ENCODE data around the gene IKZF1.

The IKZF1 gene

DNA sequence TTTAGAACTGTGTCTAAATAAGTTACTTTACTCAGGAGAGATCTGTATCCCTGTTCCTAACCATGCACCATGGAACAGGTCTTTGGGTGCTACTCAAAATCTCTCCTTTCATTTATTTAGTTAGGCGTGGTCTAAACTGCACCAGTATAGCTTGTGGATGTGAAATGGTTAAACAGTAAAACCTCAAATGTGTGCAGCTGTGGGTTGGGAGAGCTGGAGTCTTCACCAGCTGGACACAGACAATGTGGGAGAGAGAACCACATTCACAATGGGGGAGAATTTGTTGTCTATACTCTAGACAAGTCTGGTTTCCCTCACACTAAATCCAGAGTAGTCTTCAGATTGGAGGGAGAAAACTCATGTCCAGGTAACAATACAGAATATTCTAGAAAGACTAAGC, 31.2 kb upstream of the IKZF1 start:
- no peaks in the 10 kb centered on the region for H3K4me1 ChIP-seq (ENCODE audit: control insufficient read depth in 1 of 2, insufficient read depth in 2 of 2, low read length in 2 of 2)
- no peaks in the 10 kb centered on the region for H3K27me3 ChIP-seq (ENCODE audit: insufficient read depth, low read length)
- no peak overlapping the region for H4K12ac ChIP-seq (ENCODE audit: low read depth, low read length)
- DNase-seq: no peak
- no peak overlapping the region for H3K27ac ChIP-seq (ENCODE audit: low read depth, low read length)
- no peak overlapping the region for H2BK5ac ChIP-seq (ENCODE audit: low read depth, low read length, poor library complexity)
- H3K36me3 ChIP-seq (ENCODE audit: control insufficient read depth in 1 of 2, insufficient read depth in 2 of 2, low read length in 2 of 2): no peaks in the 10 kb centered on the region
- H3K4ac ChIP-seq (ENCODE audit: low read depth, low read length): no peak overlapping the region
- no peaks in the 10 kb centered on the region for H3K79me1 ChIP-seq (ENCODE audit: low read length)
- H4K8ac ChIP-seq (ENCODE audit: low read depth, low read length): no peak overlapping the region
- H3K4me3 ChIP-seq (ENCODE audit: low read depth, low read length): no peak overlapping the region
- no peak overlapping the region for H3K18ac ChIP-seq (ENCODE audit: low read length)
- no peak overlapping the region for H2BK12ac ChIP-seq (ENCODE audit: low read length)
- WGBS (ENCODE audit: extremely low coverage, insufficient coverage, insufficient read length): no CpG with 5 or more reads among the region's 1 CpG
- H2AK5ac ChIP-seq (ENCODE audit: low read length): no peak overlapping the region
- no peak overlapping the region for H3K14ac ChIP-seq (ENCODE audit: low read length)
- no peak overlapping the region for H4K91ac ChIP-seq (ENCODE audit: low read depth, low read length)
- no peak overlapping the region for H3K4me2 ChIP-seq (ENCODE audit: low read length)
- no peak overlapping the region for H3K9ac ChIP-seq (ENCODE audit: low read length)
- H2AFZ ChIP-seq (ENCODE audit: insufficient read depth, low read length, poor library complexity): no peak overlapping the region
- no peak overlapping the region for H3K23ac ChIP-seq (ENCODE audit: low read length)
- H2BK120ac ChIP-seq (ENCODE audit: insufficient read depth, low read length, poor library complexity): no peak overlapping the region
- H3K9me3 ChIP-seq (ENCODE audit: insufficient read depth, low read depth, low read length): no peaks in the 10 kb centered on the region
- H3K79me2 ChIP-seq (ENCODE audit: control insufficient read depth, insufficient read depth, low read length, poor library complexity): no peaks in the 10 kb centered on the region

GRCh38 chr7:50273870-50274269, 30.6 kb upstream of the IKZF1 start:
- no peak overlapping the region for H3K9ac ChIP-seq (ENCODE audit: low read length)
- no peak overlapping the region for H3K23ac ChIP-seq (ENCODE audit: low read length)
- H4K8ac ChIP-seq (ENCODE audit: low read depth, low read length): no peak overlapping the region
- H3K79me2 ChIP-seq (ENCODE audit: control insufficient read depth, insufficient read depth, low read length, poor library complexity): no peaks in the 10 kb centered on the region
- H3K4ac ChIP-seq (ENCODE audit: low read depth, low read length): no peak overlapping the region
- no peak overlapping the region for H2BK120ac ChIP-seq (ENCODE audit: insufficient read depth, low read length, poor library complexity)
- H2BK5ac ChIP-seq (ENCODE audit: low read depth, low read length, poor library complexity): no peak overlapping the region
- H3K36me3 ChIP-seq (ENCODE audit: control insufficient read depth in 1 of 2, insufficient read depth in 2 of 2, low read length in 2 of 2): no peaks in the 10 kb centered on the region
- H4K12ac ChIP-seq (ENCODE audit: low read depth, low read length): no peak overlapping the region
- no peaks in the 10 kb centered on the region for H3K9me3 ChIP-seq (ENCODE audit: insufficient read depth, low read depth, low read length)
- no peak for DNase-seq
- no peak overlapping the region for H2AFZ ChIP-seq (ENCODE audit: insufficient read depth, low read length, poor library complexity)
- no peaks in the 10 kb centered on the region for H3K27me3 ChIP-seq (ENCODE audit: insufficient read depth, low read length)
- no peak overlapping the region for H3K4me3 ChIP-seq (ENCODE audit: low read depth, low read length)
- H3K27ac ChIP-seq (ENCODE audit: low read depth, low read length): no peak overlapping the region
- no peak overlapping the region for H3K4me2 ChIP-seq (ENCODE audit: low read length)
- H3K4me1 ChIP-seq (ENCODE audit: control insufficient read depth in 1 of 2, insufficient read depth in 2 of 2, low read length in 2 of 2): no peaks in the 10 kb centered on the region
- WGBS (ENCODE audit: extremely low coverage, insufficient coverage, insufficient read length): no CpG with 5 or more reads among the region's 1 CpG
- H3K79me1 ChIP-seq (ENCODE audit: low read length): no peaks in the 10 kb centered on the region
- no peak overlapping the region for H3K14ac ChIP-seq (ENCODE audit: low read length)
- H3K18ac ChIP-seq (ENCODE audit: low read length): no peak overlapping the region
- H2BK12ac ChIP-seq (ENCODE audit: low read length): no peak overlapping the region
- H2AK5ac ChIP-seq (ENCODE audit: low read length): no peak overlapping the region
- H4K91ac ChIP-seq (ENCODE audit: low read depth, low read length): no peak overlapping the region

DNA sequence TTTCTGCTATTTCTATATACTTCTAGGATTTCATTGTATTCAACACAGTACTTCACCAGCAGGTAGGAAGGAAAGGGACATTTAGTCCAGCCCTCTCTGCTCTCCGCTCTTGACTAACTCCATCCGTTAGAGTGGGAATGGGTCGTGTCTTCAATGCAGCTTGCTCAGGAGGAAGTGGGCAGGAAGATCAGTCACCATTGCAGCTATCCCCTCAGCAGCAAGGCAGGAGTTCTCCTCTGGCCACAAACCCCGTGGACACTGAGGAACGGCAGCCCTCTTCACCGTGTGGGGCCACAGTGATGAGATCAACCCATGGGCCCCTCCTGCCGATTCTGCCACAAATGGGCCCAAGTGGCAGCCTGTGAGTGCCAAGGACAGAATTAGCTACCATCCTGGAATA, 30.2 kb upstream of the IKZF1 start:
- no peak overlapping the region for H4K8ac ChIP-seq (ENCODE audit: low read depth, low read length)
- H3K23ac ChIP-seq (ENCODE audit: low read length): no peak overlapping the region
- H3K79me2 ChIP-seq (ENCODE audit: control insufficient read depth, insufficient read depth, low read length, poor library complexity): no peaks in the 10 kb centered on the region
- no peak overlapping the region for H2BK12ac ChIP-seq (ENCODE audit: low read length)
- no peak overlapping the region for H3K18ac ChIP-seq (ENCODE audit: low read length)
- H3K4me3 ChIP-seq (ENCODE audit: low read depth, low read length): no peak overlapping the region
- H3K4me1 ChIP-seq (ENCODE audit: control insufficient read depth in 1 of 2, insufficient read depth in 2 of 2, low read length in 2 of 2): no peaks in the 10 kb centered on the region
- H3K27me3 ChIP-seq (ENCODE audit: insufficient read depth, low read length): no peaks in the 10 kb centered on the region
- no peak overlapping the region for H3K14ac ChIP-seq (ENCODE audit: low read length)
- no peaks in the 10 kb centered on the region for H3K9me3 ChIP-seq (ENCODE audit: insufficient read depth, low read depth, low read length)
- no peaks in the 10 kb centered on the region for H3K36me3 ChIP-seq (ENCODE audit: control insufficient read depth in 1 of 2, insufficient read depth in 2 of 2, low read length in 2 of 2)
- no peak overlapping the region for H4K91ac ChIP-seq (ENCODE audit: low read depth, low read length)
- H3K4ac ChIP-seq (ENCODE audit: low read depth, low read length): no peak overlapping the region
- no peak for DNase-seq
- H2BK120ac ChIP-seq (ENCODE audit: insufficient read depth, low read length, poor library complexity): no peak overlapping the region
- H4K12ac ChIP-seq (ENCODE audit: low read depth, low read length): no peak overlapping the region
- no CpG with 5 or more reads among the region's 7 CpGs for WGBS (ENCODE audit: extremely low coverage, insufficient coverage, insufficient read length)
- no peaks in the 10 kb centered on the region for H3K79me1 ChIP-seq (ENCODE audit: low read length)
- H2AFZ ChIP-seq (ENCODE audit: insufficient read depth, low read length, poor library complexity): no peak overlapping the region
- H3K27ac ChIP-seq (ENCODE audit: low read depth, low read length): no peak overlapping the region
- no peak overlapping the region for H2BK5ac ChIP-seq (ENCODE audit: low read depth, low read length, poor library complexity)
- H3K4me2 ChIP-seq (ENCODE audit: low read length): no peak overlapping the region
- no peak overlapping the region for H2AK5ac ChIP-seq (ENCODE audit: low read length)
- H3K9ac ChIP-seq (ENCODE audit: low read length): no peak overlapping the region

- H3K79me2 ChIP-seq (ENCODE audit: control insufficient read depth, insufficient read depth, low read length, poor library complexity): no peaks in the 10 kb centered on the region
- no peaks in the 10 kb centered on the region for H3K4me1 ChIP-seq (ENCODE audit: control insufficient read depth in 1 of 2, insufficient read depth in 2 of 2, low read length in 2 of 2)
- no peaks in the 10 kb centered on the region for H3K27me3 ChIP-seq (ENCODE audit: insufficient read depth, low read length)
- no peak overlapping the region for H3K9ac ChIP-seq (ENCODE audit: low read length)
- no peak overlapping the region for H2AK5ac ChIP-seq (ENCODE audit: low read length)
- no peak overlapping the region for H3K4ac ChIP-seq (ENCODE audit: low read depth, low read length)
- H3K18ac ChIP-seq (ENCODE audit: low read length): no peak overlapping the region
- H3K14ac ChIP-seq (ENCODE audit: low read length): no peak overlapping the region
- no peak overlapping the region for H4K12ac ChIP-seq (ENCODE audit: low read depth, low read length)
- DNase-seq: no peak
- H3K4me2 ChIP-seq (ENCODE audit: low read length): no peak overlapping the region
- no peak overlapping the region for H2BK5ac ChIP-seq (ENCODE audit: low read depth, low read length, poor library complexity)
- WGBS (ENCODE audit: extremely low coverage, insufficient coverage, insufficient read length): no CpG with 5 or more reads among the region's 4 CpGs
- H3K79me1 ChIP-seq (ENCODE audit: low read length): no peaks in the 10 kb centered on the region
- no peak overlapping the region for H3K23ac ChIP-seq (ENCODE audit: low read length)
- no peaks in the 10 kb centered on the region for H3K36me3 ChIP-seq (ENCODE audit: control insufficient read depth in 1 of 2, insufficient read depth in 2 of 2, low read length in 2 of 2)
- H2BK120ac ChIP-seq (ENCODE audit: insufficient read depth, low read length, poor library complexity): no peak overlapping the region
- H2BK12ac ChIP-seq (ENCODE audit: low read length): no peak overlapping the region
- no peak overlapping the region for H3K27ac ChIP-seq (ENCODE audit: low read depth, low read length)
- no peak overlapping the region for H4K91ac ChIP-seq (ENCODE audit: low read depth, low read length)
- no peaks in the 10 kb centered on the region for H3K9me3 ChIP-seq (ENCODE audit: insufficient read depth, low read depth, low read length)
- no peak overlapping the region for H3K4me3 ChIP-seq (ENCODE audit: low read depth, low read length)
- H4K8ac ChIP-seq (ENCODE audit: low read depth, low read length): no peak overlapping the region
- H2AFZ ChIP-seq (ENCODE audit: insufficient read depth, low read length, poor library complexity): no peak overlapping the region
These were observed 29.1 kb upstream of the IKZF1 start for GRCh38 chr7:50275430-50275829.

Data from trophoblast cell (in vitro differentiated cells and primary cell).